ENCODE data around the gene AQP12A.

Gene AQP12A

DNA sequence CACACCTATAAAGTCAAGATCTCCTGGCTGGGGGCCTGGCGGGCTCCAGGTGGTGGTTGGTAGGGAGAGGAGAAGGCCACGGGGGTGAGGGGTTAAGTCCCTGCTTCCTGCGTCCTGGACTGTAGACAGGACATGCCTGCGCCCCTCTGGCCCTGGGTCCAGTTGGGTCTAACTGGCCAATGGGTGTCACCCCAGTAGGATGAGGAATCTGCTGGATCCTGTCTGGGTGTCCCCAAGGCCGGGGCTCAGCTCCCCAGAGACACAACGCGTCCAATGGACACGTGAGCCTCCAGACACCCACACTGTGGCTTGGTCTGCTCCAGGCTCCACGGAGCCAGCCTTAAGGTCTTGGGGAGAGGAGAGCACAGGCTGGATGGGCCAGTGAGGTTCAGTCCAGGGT lies 19.6 kb downstream of the AQP12A start:
- DNase-seq: peak in 1 of 3 experiments; percentile 21

DNA sequence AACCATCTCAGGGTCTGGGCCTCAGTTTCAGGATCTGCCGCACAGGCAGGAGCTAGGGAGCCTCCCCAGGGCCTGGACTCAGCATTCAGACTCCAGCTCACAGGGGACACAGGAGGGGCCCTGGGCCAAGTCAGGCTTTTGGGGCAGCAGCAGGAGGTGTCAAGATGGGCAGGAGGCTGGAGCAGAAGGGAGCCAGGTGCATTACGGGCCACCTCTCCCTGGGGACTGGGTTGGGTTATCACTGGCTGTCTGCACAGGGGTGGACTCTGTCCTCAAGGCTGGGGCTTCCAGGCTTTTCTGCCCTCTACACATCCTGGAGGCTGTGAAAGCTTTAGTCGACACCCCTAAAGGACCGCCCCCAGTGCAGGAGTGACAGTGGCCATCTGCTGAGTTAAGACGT lies 20.0 kb downstream of the AQP12A start:
- peak in 1 of 3 experiments; percentile 21 for DNase-seq

DNA sequence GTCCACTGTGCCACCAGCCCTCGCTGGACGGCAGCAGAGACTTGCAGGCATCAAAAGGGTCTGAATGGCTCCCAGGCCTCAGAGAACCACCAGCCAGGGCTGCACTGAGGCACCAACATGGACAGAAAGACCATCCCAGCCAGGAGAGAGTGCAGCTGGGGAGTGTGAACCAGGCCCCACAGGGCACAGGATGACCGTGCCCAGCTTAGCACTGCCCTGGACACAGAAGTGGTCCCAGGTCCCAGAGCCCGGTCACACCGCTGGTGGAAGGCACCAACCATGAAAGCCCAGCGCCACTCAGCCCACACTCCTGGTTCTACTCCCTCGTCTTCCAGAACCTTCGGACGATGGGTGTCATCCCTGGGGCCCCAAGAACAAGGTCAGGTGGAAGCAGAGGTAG lies 20.5 kb downstream of the AQP12A start:
- no peak for DNase-seq

DNA sequence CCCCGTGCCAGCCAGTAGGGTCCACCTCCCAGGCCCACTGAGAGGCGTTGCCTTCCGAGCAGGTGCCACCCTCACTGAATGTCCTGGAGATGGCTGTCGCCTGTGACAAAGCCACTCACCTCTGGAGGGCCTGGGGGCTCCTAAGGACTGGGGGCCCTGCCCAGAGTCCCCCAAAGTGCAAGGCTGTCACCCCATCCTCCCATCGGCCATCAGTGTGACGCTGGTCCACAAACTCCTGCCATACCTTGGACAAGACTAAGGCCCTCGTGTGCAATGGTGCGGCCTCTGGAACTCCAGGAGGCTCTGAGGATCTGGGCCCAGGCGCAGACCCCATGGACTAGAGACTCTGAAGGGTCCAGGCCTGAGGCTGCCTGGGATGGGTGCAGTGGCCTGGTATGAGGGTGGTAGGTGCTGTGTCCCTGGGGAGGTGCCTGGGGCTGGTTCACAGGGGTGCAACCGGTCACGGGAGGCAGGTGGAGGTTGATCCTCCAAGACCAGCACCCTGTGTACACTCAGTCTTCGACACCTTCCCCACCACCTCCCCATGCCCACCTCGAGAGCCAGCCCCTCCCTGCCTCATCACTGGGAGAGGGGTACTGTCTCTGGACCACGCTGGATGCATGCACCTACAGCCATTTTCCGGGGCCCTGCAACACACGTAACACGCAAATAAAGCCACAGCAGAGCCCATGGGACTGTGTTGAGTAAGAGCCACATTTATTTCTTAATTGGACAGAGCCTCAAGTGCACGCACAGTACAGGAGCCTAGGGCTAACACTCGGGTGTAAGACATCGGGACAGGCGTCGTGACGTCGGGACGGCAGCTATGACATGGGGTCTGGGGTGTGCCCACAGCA lies 21.6 kb downstream of the AQP12A start:
- DNase-seq: peak in 1 of 3 experiments; percentile 44

DNA sequence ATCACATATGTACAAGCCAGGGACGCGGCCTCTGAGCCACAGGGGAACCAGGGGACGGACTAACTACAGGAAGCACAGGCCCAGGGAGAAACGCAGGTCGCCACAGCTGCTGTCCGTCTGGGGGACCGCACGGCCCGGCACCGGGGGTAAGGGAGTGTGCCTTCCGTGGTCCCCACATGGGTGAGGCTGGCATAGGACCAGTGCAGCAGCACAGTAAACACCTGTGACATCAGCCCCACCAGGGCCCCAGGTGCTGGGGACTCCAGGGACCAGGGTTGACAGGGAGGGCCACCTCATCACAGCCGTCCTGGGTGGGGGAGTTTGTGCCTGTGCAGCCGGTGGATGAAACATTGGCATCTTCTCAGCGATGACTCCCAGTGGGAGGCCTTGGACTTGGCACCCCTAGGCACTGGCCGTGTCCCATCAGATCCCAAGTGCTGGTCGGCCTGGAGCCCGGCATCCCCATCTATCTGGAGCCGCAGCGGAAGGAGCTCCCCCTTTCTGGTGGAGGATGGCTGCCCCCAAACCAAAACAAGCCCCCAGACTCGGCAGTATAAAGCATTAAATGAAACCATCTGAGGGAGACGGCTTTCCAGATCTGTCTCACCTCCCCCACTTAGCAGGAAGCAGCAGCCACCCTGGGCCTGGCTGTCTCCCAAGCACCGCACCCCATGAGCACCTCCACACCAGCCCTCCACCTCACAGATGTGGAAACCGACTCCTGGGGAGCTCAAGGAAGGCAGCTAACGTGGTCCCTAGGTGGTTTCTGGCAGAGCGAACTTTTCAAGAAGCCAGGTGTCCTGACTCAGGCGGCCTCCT lies 22.5 kb downstream of the AQP12A start:
- DNase-seq: peak in 2 of 3 experiments; percentile 34

DNA sequence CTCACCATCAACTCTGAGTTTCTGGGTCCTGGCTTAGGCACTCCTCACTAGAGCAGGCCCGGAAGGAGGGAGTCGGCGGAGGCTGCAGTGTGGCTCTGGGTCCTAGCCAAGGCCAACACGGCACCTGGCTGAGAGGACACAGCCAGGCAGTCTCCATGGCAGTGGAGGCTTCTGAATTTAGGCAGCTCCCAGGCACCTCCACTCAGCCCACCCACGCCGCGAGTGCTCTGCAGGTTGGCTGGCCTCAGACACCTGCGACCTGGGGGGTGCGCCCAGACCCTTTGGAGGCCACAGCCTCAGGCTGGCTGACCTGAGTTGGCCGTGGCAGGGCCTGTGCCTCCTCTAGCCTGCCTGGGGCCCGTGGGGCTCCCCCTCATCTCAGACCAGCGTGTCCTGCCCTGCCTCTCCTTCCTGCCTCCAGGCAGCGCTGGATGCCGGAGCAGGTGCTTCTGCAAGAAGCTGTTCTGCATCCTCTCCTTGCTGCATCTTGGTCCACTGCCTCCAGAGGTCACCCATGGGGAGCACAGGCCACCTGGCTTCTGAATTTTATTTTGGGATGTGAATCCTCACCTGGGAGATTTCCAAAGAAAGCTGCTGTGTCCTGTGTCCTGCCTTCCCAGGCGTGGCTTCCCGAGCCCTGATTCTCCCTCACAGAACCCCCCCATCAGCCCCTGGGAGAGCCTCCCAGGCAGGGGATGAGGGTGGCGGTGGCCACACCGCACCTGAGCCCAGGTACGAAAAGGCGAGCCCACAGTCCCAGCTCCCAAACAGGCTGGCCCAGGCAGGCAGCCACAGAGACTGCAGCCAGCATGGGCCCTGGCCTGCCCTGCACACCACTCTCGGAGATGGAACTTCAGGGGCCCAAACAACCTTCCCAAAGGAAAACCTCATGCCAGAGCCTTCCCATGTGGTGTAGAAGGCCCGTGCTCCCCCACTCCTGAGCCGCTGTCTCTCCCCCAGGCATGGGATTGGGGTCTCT lies 23.4 kb downstream of the AQP12A start:
- peak in 1 of 3 experiments; percentile 35 for DNase-seq

DNA sequence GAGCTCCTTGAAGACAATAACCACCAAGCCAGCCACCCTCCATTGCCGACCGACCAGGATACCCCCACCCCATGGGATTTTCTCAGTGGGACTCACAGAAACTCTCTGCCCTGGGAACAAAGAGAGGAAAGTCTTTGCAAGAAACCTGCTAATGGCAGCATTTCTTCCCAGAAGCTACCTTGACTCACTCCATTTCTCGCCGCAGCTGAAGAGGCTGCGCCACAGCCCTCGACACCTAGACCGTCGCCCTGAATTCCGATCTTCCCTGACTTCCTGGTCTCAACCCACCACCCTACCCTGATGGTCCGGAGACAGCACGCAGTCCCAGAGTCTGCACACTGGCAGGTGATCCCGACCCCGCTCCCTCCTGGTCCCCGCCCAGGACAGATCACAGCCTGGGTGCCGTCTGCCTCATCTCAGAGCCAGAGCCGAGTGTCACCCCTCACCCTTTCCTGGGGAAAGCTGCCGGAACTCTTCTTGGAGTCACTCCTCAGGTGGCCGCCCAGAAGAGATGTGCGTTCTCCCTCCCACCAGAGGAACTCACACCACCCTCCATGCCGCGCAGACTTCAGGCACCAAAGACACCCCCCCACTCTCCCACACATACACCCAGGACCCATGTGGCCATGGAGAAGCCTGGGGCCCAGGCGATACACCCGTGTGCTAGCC lies 24.6 kb downstream of the AQP12A start:
- no peak for DNase-seq

DNA sequence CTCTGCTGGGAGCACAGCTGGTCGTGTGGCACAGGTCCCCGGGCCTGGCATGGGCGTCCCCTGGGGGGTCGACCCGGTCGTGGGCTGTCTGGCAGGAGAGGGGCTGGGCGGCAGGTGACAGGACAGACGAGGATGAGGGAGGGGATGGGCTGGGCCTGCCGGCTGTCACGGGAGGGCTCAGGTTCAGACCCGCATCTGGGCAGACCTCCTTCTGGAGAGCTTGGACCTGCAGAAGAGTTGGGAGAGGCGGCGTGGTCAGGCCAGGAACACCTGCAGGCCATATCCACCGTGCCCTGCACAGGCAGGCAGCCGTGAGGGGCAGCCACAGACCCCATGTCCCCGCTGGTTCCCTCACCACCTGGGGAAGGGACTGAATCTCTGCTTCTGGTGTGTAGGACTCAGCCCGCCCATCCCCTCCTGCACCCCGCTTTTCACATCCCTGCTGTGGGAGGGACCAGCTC lies 25.5 kb downstream of the AQP12A start:
- DNase-seq: no peak

DNA sequence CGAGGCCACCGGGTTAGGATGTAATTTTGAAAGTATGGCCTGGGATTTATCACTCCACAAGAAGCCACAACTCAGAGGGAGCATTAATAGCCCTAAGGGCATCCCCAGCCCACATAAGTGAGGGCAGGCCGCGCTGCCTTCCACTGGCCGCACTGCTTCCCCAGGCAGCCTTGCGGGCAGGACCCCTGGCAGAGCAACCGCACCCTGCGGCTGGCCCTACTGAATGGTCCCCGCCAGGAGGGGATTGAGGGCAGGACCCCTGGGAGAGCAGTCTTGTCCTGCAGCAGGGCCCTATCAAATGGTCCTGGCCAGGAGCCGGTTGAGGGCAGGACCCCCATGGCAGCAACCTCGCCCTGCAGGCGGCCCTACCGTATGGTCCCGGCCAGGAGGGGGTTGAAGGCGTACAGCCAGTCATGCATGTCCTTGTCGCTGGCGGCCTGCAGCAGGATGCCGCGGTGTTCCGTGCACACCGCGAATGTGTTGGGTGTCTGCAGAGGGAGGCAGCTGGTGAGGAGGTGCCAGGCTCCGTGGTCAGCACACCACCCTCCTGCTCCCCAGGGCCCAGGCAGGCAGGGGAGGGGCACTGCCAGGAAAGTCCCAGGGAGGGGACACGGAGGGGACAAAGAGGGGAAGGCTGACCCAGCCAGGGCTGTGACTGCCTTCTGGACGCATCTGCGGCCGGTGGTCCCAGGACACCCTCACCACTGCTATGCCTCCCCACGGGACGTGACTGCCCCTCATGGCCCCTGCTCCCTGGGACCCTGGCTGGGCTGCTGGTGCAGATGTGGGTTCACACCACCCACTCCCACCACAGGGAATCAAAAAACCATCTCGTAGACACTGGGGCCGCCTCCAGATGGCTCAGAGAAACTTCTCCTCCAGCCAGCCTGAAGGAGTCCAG lies 26.3 kb downstream of the AQP12A start:
- DNase-seq: no peak

DNA sequence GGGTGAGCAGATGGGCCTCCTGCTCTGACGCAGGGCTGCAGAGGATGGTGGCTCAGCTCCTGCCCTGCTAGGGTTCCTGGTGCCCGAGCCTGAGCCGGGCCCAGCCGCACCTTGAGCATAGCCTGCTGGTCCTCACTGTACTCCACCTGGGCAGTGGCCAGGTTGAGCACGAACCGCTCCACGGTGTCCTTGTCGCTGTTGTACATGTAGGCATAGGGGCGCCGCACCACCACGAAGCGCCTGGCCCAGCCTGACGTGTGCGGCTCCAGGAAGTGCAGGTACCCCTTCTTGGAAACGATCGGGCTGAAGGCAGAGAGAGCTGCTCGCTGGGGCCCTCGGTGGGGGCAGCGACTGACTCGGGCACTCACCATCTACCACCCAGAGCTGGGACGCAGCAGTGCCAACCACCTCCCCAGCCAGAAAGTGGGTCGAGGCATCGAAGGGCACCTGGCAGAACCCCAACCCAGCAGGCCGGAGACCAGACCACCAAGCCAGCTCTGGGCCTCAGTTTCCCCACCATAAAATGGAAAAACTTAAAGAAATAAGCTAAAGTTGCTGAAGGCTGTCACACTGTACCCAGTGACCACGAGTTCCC lies 27.3 kb downstream of the AQP12A start:
- no peak for DNase-seq

DNA sequence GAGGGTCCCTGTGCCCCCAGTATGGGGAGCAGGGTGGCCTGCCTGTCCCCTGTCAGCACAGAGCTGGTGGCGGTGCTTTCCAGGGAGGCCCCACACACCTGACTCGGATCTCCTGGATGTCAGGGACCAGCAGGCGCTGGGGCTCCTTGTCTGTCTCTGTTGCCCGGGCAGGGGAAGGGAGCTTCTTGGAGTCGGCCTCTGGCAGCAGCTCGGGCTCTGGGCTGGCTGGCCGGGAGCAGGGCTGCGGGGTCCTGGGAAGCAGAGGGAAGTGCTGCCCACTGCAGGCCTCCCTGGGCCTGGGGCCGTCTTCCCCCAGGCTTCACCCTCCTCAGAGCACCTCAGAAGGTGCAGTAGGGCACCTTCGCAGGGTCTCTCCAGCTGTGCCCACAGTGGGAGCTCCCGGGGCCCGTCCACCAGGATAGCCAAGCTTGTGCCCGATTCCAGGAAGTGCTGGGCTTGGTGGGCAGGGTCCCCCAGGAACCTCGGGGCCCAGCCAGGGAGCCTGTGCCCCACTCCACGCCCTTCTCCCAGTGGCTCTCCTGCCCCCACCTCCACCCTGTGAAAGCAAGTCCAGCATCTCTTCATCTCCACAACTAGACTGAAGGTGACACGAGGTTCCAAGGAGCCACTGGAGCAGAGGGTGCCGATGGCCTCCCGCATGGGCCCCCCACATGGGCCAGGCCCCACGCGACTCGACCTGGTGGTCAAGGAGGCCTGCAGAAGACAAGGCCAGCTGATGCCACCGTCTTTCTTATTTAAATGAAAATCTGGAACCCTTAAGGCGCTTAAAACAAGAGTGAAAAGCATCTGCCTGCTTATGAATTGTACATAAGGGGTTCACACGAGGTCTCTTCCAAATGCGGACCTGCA lies 28.2 kb downstream of the AQP12A start:
- DNase-seq: no peak

DNA sequence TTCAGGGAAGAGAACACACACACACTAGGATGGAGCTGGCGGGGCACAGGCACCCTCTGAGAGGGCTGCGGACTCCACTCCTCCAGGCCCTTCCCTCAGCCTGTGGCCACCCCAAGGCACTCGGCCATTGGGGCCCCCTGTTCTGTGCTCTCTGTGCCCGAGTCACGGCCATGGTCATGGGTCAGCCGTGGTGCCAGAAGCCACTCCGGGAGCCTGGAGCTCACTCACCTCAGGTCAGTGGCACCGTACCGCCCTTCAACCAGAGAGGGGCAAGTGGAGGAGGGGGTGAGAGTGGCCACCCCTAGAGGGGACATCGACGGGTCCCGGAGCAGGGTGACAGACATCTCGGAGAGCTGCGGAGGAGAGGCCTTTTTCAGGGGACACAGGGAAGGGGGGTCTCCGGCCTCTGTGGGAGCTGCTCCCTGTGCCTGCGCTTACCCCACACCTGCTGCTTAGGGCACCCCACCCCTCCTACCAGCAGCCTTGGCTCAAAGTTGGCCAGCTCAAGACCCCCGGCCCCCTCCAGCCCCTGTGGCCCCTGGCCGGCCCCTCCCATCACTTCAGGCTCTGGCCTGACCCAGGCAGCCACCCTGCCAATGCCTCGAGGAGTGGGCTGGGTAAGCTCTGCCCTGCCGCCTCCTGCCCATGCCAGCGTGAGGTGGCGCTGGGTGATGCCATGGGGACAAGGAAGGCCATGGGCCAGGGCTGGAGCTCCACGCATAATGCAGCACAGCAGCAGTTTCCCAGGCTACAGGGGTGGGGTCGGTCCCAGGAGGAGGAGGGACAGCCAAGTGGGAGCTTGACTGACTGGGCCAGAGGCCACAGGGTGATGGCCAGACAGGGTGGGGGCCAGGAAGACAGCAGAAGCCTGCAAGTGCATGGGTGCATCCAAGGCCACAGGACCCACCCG lies 29.3 kb downstream of the AQP12A start:
- no peak for DNase-seq

DNA sequence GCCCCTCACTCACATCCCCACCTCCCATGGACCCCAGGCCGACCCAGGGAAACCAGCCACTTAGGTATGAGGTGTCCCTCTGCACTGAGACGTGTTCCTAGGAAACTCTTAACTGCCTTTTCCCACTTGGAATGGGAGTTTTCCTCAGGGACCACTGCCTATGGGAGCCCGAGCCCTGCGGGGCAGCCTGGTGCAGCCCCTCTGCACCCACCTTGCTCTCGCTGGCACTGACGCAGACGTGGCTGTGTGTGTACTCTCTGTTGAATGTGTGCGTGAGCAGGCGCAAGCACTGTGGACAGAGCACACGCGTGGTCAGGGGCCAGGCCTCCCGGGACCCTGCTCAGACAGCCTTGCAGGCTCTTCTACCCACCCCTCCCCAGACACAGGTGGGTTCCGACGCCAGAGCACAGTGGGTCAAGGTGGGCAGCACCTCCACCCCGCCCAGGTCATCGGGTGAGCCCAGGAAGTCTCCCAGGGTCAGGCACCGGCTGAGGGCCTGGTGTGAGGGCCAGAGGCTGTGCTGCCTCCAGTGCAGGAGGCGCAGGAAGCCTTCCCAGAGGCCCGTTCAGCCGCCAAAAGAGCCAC lies 30.0 kb downstream of the AQP12A start:
- no peak for DNase-seq

DNA sequence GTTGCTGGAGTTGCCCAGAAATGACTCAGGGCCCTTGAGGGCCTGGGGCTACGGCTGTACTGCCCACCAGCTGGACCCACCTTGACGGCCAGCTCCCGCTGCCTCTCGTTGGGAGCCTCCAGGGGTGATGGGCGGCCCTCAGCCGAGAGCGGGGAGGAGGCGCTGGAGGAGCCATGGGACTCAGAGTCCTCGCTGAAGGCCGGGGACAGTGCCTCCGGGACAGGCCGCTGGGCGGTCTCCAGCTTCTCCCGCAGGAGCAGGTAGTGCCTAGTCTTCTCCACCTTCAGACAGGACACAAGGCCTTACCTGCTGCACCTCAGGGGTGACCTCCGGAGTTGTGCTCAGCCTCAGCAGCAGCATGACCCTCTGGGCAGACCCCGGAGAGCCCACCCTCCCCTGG lies 30.7 kb downstream of the AQP12A start:
- no peak for DNase-seq

DNA sequence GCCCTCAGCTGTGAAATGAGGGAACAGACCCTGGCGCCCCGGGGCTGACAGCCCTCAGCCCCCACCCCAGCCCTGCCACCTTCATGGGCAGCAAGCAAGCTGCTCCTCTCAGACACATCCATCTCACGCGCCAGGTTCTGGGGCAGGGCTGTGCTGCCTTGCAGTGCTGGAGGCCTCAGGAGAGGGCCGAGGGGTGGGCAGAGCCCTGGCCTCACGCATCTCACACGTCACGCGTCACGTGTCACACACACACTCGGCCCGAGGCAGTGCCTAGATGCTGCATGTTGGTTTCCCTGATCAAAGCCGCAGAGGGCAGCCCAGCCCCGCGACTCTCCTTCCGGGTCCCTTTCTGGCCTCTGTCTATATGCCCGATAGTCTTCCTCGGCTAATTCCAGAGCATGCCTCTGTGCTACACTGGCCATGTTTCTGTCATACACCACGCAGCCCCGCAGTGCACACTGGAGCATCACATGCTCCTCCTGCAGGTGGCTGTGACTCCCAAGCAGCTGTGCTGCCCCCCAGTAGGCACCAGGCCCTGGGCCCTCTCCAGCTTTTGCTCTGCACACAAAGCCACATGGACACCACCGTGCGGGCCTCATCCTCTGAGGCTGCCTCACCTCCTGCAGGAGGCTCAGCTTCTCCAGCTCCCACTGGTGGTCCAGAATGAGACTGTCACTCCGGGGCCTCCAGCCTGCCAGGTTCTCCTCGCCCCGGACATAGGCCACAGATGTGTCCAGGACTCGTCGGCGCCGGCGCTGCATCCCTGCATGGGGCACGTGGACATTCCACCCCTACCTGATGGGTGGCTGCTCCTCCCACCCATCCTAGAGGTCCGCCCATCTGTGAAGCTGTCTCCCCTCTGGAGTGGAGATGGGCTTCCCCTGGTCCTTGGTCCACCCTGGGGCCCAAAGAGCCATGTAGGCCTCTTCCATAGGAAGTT lies 31.4 kb downstream of the AQP12A start:
- no peak for DNase-seq

DNA sequence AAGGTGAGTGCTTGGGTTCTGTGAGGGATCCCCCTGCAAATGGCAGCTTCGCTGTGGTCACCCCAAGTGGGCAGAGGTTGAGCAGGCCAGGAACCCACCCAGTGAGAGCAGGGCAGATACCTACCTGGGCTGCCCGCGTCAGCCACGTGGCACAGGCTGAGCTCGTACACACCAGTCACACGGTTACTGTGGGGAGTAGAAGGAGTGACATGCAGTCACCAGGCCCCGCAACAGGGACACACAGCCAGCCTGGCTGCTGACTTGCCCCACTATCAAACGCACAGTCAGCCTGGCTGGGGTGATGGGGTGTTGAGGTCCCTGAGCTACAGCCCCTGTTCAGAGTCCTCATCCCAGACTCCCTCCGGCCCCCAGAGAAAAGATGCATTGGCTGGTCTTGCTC lies 32.2 kb downstream of the AQP12A start:
- no peak for DNase-seq

DNA sequence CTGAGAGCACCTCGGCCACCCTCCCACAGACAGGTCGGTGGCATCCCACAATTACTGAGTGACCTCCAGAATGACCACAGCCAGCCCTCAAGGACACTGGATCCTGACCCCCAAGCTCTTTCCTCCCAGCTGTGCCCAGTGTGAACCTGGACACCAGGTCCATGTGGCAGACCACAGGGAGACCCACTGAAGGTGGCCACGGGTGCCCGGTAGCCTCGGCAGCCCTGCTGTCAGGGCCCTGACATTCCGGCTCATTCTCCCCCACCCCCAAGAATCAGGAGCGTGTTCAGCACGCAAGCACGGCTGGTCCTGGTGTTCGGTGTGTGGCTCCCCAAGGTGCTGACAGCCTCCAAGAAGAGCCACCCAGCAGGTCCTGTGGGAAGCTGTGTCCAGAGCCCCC lies 32.8 kb downstream of the AQP12A start:
- DNase-seq: no peak
